GM21423 (cell line): Measurements from ENCODE around the gene PRKCH.

Experiments
- ATAC-seq: cut with Tn5 transposase; IDR thresholded peaks from one replicate; pipeline ENCODE4 v1.9.1; 2021; ENCODE audit warnings: mild to moderate bottlenecking, moderate library complexity; ENCODE audit not compliant: unreplicated experiment

Gene PRKCH

GRCh38 chr14:61321385-61322010 is at the start of gene PRKCH:
TSS of gene PRKCH (plus strand) at chr14:61321579. CDS start at chr14:61322102, 523 bp downstream.
- peak; percentile 74 for ATAC-seq

GRCh38 chr14:61277232-61277631 is 44.1 kb upstream of the PRKCH start:
- no peak for ATAC-seq

GRCh38 chr14:61277784-61278183 is 43.6 kb upstream of the PRKCH start:
- no peak for ATAC-seq

- ATAC-seq = no peak
Observed at GRCh38 chr14:61279082-61279481, 42.3 kb upstream of the PRKCH start.

GRCh38 chr14:61280092-61280525 is 41.3 kb upstream of the PRKCH start:
- ATAC-seq = no peak

- ATAC-seq = no peak
Observed at GRCh38 chr14:61280526-61281185, 40.7 kb upstream of the PRKCH start.

GRCh38 chr14:61281186-61281947 is 40.0 kb upstream of the PRKCH start, which contains the start of gene TMEM30B:
TSS of gene TMEM30B (minus strand) at chr14:61281338. CDS start at chr14:61281147, 191 bp downstream.
- no peak for ATAC-seq

GRCh38 chr14:61281948-61282275 is 39.5 kb upstream of the PRKCH start:
- no peak for ATAC-seq

GRCh38 chr14:61282746-61283145 is 38.6 kb upstream of the PRKCH start:
- no peak for ATAC-seq

GRCh38 chr14:61284001-61284400 is 37.4 kb upstream of the PRKCH start:
- no peak for ATAC-seq

- ATAC-seq = no peak
Observed at GRCh38 chr14:61285364-61285763, 36.0 kb upstream of the PRKCH start.

- ATAC-seq = no peak
Observed at GRCh38 chr14:61287196-61287595, 34.2 kb upstream of the PRKCH start.

- ATAC-seq = no peak
Observed at GRCh38 chr14:61288228-61288627, 33.2 kb upstream of the PRKCH start.

GRCh38 chr14:61288720-61289119 is 32.7 kb upstream of the PRKCH start:
- no peak for ATAC-seq

GRCh38 chr14:61290701-61291100 is 30.7 kb upstream of the PRKCH start:
- ATAC-seq = no peak

- ATAC-seq = no peak
Observed at GRCh38 chr14:61296151-61296550, 25.2 kb upstream of the PRKCH start.

- ATAC-seq = no peak
Observed at GRCh38 chr14:61296719-61297502, 24.5 kb upstream of the PRKCH start.

GRCh38 chr14:61297581-61297980 is 23.8 kb upstream of the PRKCH start:
- ATAC-seq = no peak

GRCh38 chr14:61298824-61299223 is 22.6 kb upstream of the PRKCH start:
- no peak for ATAC-seq

- no peak for ATAC-seq
Observed at GRCh38 chr14:61300209-61300608, 21.2 kb upstream of the PRKCH start.

GRCh38 chr14:61300754-61301153 is 20.6 kb upstream of the PRKCH start:
- ATAC-seq = no peak
